Stimulated activated CD4-positive, alpha-beta T cell treated with anti-CD3 and anti-CD28 coated beads, Interleukin-2, amount 100 ng/mL, for 24 hours (primary cell): ENCODE data around the gene SLC7A1.
A peak's percentile ranks its signal among the peaks of the same experiment; 100 is the strongest.
"Not testable (repeated sequence)": the region's sequence is repeated elsewhere in the genome, so short reads cannot be mapped to it uniquely, and the experiment has no call there.

ENCODE experiments used
- DNase-seq, 2 donors: peaks; one replicate each; pipeline ENCODE4 v3.0.0-alpha.2; 2020

SLC7A1 gene

DNA sequence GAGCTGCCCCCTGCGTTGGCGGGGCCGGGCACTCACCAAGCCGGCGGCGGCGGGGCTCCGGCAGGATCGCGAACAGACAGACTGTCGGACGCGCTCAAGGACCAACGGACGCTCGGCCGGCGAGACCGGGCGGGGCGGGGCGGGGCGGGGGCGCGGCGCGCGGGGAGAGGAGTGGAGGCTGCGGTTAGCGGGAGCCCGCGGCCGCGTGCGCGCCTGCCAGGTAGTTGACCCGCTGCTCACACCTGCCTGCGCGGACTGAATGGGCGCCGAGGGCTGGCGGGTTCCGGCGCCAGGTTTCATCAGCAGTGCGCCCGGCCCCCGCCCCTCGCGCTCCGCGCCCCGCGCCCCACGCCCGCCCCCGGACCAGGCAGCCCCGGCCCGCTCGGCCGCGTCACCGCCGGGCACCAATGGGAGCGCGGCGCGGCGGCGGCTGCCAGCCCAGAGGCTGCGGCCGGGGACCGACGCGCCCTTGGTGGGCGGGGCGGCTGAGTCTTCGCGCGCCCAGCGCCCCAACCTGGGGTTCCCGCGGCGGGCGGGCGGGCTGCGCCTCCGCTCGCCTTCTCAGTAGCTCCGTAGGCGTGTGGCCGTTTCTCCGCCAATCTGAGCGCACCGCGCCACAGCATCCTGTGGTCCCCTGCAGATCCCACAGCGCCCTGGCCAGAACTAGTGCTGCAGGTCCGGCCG lies at the start of gene SLC7A1:
TSS of gene SLC7A1 (minus strand) at position 309 of the 684 bp plus-strand sequence. CDS start 59,500 bp downstream, outside the sequence.
- DNase-seq: peak; percentile 85 to 89

DNA sequence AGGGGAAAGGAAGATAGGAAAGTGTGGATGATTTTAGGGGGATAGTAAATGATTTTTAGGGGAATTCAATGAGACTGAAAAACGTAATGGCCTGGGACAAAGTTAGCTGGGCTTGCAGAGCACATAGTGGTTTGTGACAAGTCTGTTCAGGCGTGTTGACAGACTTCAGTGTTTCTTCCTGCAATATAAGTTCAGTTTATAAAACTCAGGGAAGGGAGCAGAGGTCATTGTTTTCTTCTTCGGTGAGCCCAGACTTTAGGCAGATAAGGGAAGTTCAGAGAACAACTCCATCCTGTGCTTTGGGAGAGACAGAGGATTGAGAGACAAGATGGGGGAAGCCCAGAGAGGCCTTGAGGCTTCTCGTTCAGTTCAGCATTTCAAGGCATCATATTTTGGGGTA lies 45.2 kb upstream of the SLC7A1 start:
- no peak for DNase-seq

DNA sequence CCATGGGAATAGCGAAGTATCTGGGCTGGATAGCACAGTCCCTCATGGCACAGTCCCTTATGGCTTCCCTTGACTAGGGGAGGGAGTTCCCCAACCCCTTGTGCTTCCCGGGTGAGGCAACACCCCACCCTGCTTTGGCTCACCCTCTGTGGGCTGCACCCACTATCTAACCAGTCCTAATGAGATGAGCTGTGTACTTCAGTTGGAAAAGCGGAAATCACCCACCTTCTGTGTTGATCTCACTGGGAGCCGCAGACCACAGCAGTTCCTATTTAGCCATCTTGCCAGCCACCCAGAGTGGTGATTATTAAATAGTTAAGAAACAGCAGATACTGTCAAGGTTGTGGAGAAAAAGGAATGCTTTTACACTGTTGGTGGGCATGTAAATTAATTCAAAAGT lies 41.3 kb upstream of the SLC7A1 start:
- DNase-seq: not testable (repeated sequence)

DNA sequence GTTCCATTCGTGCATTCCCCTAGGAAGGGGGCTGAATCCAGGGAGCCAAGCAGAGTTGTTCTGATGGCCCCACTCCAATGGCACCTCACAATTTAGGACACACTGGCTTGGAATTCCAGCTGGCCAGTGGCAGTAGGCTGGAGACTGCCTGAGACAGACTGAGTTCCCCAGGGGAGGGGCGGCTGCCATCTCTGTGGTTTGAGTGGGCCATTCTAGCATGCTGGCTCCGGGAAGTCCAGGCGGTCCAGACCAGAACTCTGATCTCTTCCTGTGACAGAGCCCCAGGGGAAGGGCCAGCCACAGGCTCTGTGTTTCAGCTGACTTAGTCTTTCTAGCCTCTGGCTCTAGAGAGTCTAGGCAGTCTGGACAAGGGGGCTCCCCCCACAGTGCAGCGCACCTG lies 29.5 kb upstream of the SLC7A1 start:
- DNase-seq: no peak

DNA sequence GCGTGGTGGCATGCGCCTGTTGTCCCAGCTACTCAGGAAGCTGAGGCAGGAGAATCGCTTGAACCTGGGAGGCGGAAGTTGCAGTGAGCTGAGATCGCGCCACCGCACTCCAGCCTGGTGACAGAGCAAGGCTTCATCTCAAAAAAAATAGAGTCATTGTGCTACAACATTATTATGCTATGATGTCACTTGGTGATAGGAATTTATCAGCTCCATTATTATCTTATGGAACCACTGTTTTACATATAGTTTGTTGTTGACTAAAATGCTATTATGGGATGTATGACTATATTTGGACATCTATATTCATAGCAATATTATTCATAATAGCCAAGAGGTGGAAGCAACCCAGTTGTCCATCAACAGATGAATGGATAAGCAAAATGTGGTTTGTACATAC lies 26.4 kb upstream of the SLC7A1 start:
- DNase-seq: no peak

DNA sequence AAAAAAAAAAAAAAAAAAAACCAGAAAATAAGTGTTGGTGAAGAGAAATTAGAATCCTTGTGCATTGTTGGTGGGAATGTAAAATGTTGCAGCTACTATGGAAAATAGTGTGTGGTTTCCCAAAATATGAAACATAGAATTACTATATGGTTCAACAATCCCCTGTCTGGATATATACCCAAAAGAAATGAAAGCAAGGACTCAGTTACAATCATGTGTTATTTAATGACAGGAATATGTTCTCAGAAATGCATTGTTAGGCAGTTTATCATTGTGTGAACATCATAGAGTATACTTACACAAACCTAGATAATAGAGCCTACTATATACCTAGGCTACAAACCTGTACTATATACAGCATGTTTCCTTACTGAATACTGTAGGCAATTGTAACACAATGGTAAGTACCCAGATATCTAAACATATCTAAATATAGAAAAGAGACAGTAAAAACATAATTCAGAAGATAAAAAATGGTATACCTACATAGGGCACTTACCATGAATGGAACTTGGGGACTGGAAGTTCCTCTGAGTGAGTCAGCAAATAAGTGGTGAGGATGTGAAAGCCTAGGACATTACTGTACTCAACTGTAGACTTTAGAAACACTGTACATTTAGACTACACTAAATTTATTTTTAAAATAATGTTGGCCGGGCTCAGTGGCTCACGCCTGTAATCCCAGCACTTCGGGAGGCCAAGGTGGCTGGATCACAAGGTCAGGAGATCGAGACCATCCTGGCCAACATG lies 25.7 kb upstream of the SLC7A1 start:
- no peak for DNase-seq

DNA sequence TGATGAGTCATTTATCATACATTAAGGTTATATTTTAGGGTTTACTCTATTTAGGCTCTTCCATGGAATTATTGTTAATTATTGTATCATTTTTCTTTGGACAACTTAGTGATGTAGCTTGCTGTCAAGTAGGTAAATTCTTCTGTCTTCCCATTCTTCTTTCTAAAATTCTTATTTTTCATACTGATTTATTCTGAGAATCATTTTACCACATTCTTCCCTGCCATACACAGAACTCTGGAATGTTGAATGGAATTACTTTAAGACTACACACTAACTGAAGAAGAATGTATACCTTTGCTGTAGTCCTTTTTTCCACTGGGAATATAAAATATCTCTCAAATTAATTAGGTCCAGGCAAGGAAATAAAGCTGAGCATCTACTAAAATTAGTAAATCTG lies 24.5 kb upstream of the SLC7A1 start:
- DNase-seq: no peak

DNA sequence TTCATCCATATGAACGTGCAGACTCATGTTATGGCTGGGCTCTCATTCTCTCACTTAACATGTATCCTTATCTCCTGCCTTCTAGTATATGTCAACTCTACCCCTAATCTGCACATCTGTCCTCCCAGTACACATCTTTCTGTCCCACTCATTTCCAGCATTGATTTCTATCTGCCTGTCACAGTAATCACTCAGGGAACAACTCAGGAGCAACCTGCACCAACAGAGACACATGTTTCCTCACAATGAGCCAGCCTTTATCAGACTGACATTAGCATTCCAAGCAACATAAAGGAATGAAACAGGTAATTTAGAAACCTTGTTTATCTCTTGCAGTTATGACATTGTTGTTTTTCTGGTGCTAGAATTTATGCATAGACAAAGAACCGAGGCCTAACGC lies 17.6 kb upstream of the SLC7A1 start:
- DNase-seq: no peak

DNA sequence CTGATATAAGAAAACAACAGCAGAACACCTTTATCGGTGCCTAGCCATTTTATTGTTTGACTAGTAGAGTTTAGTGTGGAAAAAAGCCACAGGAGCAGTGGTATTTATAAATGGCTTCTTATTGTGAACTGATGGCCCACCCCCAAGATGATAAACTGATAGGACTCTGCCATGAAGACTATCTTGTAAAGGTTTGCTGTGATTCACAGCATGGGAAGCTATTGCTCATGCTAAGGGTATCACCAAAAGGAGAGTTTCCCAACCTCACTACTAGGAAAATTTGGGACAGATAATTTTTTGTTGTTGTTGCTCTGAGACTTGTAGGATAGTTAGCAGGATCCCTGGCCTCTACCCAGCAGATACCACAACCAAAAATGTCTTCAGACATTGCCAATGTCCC lies 12.0 kb upstream of the SLC7A1 start:
- DNase-seq: no peak

DNA sequence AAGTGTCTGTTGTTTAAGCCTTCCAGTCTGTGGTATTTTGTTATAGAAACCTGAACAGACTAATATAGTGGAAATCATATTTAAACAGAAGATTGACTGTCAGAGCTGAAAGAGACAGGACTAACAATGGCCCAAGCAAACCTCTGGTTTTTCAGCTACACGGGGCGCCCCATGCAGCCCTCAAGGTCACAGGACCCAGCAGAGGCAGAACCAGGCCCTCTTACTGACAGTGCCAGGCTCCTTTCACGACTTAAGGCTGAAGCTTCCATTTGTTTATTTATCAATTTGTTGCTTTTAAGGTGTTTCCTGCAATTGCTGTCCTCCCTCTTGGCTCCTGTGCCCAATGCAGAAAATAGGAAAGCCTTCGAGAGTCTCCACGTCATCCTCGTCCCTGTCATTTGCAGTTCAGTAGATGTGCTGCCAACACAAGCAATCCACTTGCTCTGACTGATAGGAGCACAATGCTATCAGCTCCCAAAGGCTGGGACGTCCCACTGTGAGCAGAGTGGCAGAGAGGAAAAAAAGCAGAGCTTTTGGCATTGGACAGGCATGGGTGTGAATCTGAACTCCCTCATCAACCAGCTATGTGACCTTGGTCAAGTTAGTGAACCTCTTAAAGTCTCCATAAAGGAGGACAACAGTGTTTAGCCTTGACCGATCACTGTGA lies 10.5 kb upstream of the SLC7A1 start:
- DNase-seq: no peak

DNA sequence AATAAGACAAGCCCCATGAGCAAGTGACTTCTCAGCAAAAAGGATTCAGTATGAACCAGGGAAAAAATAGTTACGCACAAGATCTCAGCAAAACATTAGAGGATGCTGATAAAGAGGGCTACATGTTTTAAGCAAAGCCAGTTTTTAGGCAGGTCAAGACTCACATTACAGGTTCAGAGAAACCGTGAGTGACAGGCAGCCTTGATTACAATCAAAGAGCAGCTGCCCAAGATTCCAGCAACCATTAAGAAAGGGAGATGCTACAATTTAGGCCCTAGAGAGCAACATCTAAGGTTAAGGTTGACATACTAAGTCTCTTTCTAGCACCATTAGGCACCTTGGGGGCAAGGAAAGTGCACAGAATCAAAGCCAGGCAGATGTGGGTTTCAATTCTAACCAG lies 2.8 kb upstream of the SLC7A1 start:
- no peak for DNase-seq

DNA sequence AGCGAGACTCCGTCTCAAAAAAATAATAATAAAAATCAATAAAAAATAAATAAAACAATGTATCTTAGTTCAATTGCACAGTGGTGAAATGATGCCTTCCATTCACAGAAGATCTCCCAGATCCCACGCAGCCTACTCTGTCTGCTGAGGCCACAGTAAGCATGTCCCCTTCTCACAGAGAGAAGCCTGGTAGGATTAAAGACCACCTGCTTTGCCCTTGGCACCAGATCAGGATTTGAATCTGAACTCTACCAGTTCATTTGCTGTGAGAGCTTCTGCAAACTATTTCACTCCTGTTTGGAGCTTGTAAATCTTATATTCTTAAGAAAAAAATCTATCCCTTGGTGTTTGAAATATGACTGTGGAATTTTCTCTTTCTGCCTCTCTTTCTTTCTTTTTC lies 2.2 kb upstream of the SLC7A1 start:
- no peak for DNase-seq

DNA sequence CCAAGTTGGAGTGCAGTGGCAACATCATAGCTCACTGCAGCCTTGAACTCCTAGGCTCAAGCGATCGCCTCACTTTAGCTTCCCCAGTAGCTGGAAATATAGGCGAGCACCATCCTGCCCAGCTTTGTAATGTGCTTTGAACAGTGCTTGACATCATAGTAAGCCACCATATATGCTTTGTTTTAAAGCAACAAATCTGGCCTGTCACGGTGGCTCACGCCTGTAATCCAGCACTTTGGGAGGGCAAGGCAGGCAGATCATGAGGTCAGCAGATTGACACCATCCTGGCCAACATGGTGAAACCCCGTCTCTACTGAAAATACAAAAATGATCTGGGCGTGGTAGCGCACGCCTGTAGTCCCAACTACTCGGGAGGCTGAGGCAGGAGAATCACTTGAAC lies 1.8 kb upstream of the SLC7A1 start:
- no peak for DNase-seq

DNA sequence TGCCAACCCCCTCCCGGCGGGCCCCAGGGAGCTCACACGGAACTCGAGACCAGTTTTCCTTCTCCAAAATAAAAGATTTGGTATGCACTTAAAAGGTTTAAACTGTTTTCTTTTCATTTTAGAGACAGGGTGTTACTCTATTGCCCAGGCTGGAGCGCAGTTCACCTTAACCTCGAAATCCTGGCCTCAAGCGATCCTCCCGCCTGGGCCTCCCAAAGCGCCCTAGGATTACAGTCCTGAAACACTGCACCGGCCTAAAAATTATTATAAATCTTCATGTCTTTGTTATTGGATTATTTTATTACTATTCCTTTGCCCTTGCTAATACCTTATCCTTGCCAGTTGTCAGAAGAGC lies 553 bp upstream of the SLC7A1 start:
- DNase-seq: no peak

DNA sequence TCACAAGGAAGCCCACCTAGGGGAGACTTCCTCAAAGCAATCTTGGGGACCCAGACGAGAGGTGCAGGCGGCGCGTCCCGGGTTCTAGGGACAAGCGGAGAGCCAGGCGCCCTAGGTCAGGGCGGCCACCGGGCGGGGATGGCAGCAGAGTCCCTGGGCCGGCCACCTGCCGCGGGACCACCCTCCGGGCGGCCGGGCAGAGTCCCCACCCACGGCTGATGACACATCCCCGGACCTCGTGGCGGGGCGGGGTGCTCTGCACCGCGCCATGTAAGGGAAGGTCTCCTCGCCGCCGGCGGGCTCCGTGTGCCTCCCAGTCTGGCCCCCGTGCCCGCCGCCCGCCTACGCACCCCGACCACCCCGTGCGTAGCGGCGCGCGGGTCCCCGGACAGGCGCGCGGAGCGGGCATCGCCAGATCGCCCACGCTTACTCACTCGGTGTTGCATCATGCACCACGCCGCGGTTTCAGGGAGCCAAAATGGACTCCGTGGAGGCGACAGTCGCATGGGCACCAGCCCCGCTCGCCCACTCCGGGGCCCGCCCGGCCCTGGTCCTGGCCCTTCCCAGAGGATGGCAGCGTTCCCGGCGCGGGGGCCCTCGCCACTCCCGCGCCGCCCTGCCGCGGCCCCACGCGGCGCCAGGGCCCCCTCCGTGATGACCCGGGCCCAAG lies 643 bp downstream of the SLC7A1 start:
- peak; percentile 75 to 76 for DNase-seq

DNA sequence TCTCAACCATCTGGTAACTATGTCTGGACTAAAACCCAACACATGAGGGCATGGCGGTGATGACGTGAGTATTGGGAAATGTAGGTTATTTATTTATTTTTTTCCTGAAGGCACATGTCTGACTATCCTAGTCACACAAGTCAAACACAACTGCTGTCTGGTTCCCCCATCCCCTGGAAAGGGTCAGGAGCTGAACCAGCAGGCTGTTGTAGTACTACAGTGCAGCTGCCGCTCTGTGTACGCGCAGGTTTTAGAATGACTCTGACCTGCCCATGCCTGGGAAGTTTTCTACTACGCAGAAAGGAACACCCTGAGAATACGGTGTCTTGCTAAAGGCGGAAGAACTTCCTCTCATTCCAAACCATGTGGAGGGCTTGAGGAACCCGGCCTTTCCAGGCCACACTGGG lies 1.2 kb downstream of the SLC7A1 start:
- DNase-seq: peak; percentile 49 to 56

DNA sequence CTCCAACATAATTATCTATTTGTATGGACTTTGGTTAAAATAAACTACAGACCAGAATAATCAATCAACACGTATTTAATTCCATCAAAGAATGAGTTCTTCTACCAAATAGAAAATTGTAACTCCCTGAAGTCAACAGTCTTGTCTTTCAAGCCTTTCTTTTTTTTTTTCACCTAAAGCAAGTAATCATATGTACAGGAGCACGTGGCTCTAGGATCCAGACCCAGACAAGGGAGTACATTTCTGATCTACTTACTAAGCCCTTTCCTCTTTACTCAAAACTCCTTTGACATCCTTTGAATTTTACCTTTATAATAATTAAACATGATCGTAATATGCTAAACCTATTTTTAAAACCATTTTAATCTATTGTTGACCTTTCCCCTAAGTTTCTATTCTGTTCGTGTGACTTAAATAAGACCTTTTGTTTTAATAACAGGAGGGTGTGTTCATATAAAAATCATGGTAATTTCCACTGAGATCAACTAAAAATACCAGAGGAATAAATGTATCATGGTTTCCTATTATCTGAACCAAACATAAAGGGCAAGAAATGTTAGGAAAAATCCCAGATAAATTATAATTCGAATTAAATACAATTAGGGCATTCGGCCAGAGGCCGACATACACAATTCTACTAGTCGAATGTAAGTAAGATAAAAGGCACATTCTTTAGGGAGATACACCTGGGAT lies 1.7 kb downstream of the SLC7A1 start:
- no peak for DNase-seq

DNA sequence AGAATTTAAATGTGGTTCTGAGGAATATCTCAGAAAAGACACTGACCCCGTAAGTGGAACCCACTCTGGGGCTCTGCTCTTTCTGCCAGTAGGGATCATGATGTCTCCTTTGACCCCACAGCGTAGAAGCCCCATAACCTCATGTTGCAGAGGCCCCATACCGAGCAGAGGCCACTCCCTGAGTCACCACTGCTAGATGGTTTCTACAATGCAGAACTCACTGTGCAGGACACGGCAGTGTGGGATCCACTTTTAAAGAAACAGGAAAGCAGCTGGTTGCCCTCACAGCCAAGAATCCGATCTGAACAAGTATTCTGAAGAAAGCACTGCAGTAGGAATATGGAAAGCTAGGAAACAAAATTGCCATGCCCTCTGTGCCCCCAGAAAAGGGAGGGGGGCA lies 4.2 kb downstream of the SLC7A1 start:
- no peak for DNase-seq

DNA sequence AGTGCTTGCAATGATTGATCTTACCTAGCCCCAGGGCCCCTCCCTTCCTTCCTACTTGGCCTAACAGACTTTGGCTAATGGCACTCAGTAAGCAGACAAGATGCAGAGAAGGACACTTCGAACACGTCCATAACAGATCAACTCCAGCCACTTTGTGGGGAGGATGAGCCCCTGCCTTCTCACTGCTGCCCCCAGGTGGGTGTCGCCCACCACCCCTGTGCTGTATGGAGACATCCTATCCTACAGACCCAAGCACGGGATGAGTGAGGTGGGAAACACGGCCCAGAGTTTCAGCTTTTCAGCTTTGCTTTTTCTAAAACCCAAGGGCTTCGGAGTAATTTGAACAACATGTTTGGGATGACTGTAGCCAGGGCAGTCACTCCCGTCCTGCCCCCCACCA lies 5.5 kb downstream of the SLC7A1 start:
- DNase-seq: no peak

DNA sequence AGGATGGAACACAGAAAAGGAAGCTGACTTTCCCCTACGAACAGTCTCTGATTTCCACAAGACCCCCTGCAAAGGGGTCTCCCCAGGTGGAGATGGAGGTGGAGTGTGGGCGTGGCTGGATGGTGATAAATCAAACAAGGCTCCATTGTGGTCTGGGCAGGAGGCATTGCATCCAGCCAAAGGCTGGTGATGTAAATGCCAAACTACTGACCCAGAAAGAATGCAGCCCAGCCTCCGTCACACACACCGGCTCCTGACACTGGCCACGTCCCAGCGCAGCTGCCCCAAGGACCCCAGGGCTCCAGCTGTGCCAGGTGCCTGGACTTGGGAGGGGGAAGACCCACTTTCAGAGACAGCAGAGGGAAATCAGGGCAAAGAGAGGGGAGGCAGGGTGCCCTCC lies 6.3 kb downstream of the SLC7A1 start:
- no peak for DNase-seq

DNA sequence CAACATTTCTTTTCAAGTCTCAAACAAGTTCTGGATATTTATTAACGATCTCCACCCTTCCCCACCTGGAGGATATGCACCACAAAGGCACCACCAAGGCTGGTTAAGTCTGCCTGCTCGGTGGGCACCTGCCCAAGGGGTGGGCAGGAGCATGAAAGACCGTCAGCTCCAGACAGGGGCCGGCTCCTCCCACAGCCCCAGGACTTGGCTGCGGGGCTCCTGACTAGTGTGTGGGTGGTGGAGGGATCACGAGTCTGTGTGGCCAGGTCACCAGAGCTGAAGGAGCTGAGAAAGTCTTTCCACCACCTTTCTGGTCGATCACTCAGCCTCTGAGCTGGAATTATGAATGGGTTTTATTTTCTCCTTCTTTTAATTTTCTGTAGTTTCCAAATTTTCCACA lies 7.8 kb downstream of the SLC7A1 start:
- DNase-seq: no peak

DNA sequence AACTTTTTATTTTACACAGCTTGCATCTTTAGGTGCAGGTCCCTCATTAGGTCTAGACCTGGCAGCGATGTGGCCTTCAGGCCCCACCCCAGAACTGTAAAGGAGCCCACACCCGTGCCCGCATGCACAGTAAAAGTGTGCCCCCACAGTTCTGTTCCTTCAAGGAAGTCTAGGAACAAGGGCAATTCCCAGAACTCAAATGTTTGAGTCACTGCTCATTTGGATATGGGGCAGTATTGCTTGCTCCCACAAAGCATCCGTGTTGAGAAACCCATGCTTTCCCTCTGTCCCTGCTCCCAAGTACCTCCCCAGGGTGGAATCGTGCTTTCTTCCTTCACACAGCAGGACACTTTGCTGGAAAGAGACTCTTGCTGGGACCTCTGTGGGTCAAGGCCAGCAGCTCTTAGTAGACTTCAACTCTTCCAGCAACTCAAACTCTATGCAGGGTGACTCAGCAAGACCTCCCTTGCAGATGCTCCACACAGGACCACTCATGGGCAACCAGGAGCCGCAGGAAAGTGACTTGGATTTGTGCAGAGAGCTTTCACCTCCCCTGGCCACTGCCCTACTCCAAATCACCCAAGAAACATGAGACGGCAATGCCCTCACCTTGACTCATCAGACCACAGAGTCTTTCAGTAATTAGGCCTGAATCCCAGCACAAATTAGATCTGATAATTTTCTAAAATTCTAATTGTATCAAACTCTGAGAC lies 12.3 kb downstream of the SLC7A1 start:
- DNase-seq: no peak
